WTC11 (cell line): ENCODE measurements around the gene KYNU.

Source experiments
- CTCF ChIP-seq: fragments of 200-600 bp; IDR thresholded peaks from 2 replicates; pipeline ENCODE4 v1.8.0; 2022; ENCODE audit warnings: antibody characterized with exemption
- ELF4 ChIP-seq: sonication (generic); formaldehyde crosslinking; IDR thresholded peaks from 2 replicates; pipeline ENCODE4 v1.8.1; 2022; ENCODE audit warnings: low read depth, mild to moderate bottlenecking, moderate library complexity, missing genetic modification reagents
- GABPB1 ChIP-seq: sonication (generic); formaldehyde crosslinking; IDR thresholded peaks from 2 replicates; pipeline ENCODE4 v1.8.1; 2023; ENCODE audit warnings: mild to moderate bottlenecking, missing genetic modification reagents
- HMGXB4 ChIP-seq: sonication (generic); formaldehyde crosslinking; IDR thresholded peaks from 2 replicates; pipeline ENCODE4 v1.8.1; 2023; ENCODE audit warnings: mild to moderate bottlenecking, moderate library complexity, missing genetic modification reagents
- IRF1 ChIP-seq: sonication (generic); formaldehyde crosslinking; IDR thresholded peaks from 2 replicates; pipeline ENCODE4 v1.8.0; 2023; ENCODE audit warnings: missing genetic modification reagents
- JUN ChIP-seq: sonication (generic); formaldehyde crosslinking; IDR thresholded peaks from 2 replicates; pipeline ENCODE4 v1.8.0; 2023; ENCODE audit warnings: mild to moderate bottlenecking, missing genetic modification reagents
- MLX ChIP-seq: sonication (generic); formaldehyde crosslinking; IDR thresholded peaks from 2 replicates; pipeline ENCODE4 v1.8.1; 2023; ENCODE audit warnings: mild to moderate bottlenecking, missing genetic modification reagents, moderate library complexity
- NFYB ChIP-seq: sonication (generic); formaldehyde crosslinking; conservative IDR thresholded peaks from 2 replicates; pipeline ENCODE4 v1.8.0; 2022; ENCODE audit warnings: low read depth, missing genetic modification reagents
- ZNF263 ChIP-seq: sonication (generic); formaldehyde crosslinking; IDR thresholded peaks from 2 replicates; pipeline ENCODE4 v1.8.1; 2022; ENCODE audit warnings: low read depth, mild to moderate bottlenecking, moderate library complexity, missing genetic modification reagents
- ZNF423 ChIP-seq: fragments of 250-450 bp; sonication (Bioruptor Pico); IDR thresholded peaks from 2 replicates; pipeline ENCODE4 v2.1.2; 2022; ENCODE audit warnings: mild to moderate bottlenecking, moderate library complexity

GRCh38 chr2:142915502-142915901, 38.0 kb downstream of the KYNU start:
- TF ChIP-seq CTCF: no peak
- TF ChIP-seq MLX (CRISPR knock-in tag): no peak
- no peak for TF ChIP-seq GABPB1
- no peak for TF ChIP-seq ZNF423 (CRISPR knock-in tag)
- no peak for TF ChIP-seq IRF1 (CRISPR knock-in tag)
- no peak for TF ChIP-seq JUN (CRISPR knock-in tag)
- TF ChIP-seq HMGXB4 (CRISPR knock-in tag): no peak
- TF ChIP-seq ZNF263 (CRISPR knock-in tag): no peak
- no peak for TF ChIP-seq ELF4 (CRISPR knock-in tag)
- no peak for TF ChIP-seq NFYB (CRISPR knock-in tag)
